Measurements from ENCODE around the gene OTUD1.

Gene OTUD1

DNA sequence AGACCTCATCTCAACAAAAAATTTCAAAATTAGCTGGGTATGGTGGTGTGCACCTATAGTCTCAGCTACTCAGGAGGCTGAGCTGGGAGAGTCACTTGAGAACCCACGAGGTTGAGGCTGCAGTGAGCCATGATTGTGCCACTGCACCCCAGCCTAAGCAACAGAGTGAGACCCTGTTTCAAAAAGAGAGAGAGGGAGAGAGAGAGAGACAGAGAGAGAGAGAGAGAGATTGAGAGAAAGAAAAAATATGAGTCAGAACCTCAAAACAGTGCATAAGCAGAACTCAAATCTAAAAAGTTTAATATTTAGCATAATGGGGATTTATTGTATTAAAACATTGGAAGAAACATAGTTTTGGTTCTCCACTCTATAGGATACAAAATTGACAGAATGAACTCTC, 17.5 kb upstream of the OTUD1 start:
- no peak for DNase-seq (ENCODE audit: low read depth)

DNA sequence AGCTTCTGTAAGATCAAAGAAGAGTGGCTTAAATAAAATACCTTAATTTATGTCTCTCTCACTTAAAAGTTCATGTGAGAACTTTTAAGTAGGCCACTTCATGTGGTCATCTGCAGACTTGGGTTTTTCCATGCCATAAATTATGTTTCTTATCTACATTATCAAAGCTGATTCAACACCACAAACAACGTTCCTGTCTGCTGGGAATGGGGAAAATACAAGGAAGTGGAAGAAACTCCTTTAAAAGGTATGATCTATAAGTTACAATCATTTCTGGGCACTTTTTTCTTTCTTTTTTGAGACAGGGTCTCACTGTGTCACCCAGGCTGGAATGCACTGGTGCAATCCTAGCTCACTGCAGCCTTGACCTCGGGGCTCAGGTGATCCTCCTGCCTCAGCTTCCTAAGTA, 16.9 kb upstream of the OTUD1 start:
- DNase-seq (ENCODE audit: low read depth), result peak; percentile 88

DNA sequence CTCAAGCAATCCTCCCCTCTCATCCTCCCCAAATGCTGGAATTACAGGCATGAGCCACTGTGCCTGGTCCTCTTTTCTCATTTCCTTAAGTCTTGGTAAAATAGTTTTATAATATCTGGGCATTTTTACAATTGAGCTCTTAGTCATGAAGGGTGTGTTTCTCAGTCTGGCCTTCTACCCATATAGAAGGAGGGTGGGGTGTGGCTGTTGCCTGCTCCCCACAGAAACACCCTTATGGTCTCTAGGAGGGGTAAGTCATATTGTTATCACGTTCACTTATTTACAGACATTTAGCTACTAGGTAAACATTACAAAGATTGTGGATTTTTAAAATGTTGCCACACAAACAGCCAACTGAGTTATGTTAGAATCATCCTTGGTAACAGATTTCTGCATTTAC, 6.7 kb upstream of the OTUD1 start:
- peak; percentile 10 for DNase-seq (ENCODE audit: low read depth)

DNA sequence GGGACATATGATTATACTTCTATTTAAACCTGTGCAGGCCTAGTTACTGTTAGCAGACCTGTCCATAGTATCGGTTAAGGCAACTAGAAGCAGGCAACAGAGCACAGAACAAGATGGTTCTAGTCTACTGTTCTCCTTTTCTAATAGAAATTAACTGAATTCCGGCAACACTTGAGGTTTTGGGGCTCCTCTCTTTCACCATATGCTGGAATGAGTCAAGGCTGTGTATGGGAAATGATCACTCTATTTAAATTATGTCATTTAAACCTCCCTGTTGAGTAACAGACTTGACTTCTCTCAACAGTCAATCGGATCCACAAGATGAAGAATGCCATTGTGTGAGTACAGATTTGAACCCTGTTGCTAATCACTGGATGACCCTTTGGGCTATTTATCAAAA, 6.2 kb upstream of the OTUD1 start:
- peak; percentile 46 for DNase-seq (ENCODE audit: low read depth)

DNA sequence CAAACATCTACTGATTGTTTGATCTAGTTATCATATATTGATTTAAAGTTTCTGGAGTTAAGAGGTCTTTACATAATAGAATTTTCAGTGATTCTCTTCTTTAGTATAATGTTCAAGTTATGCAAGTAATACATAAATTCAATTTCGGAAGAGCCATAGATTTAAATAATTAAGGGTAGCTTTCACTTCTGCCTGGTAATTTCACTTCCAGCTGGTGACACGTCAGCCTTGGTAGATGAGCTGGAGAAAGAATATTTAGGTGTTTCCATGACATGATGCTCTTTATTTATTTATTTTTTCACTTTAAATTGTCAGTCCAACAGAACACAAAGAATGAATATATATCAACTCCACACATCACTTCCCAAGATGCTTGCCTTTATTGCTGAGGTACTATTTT, 5.2 kb upstream of the OTUD1 start:
- DNase-seq (ENCODE audit: low read depth), result no peak

DNA sequence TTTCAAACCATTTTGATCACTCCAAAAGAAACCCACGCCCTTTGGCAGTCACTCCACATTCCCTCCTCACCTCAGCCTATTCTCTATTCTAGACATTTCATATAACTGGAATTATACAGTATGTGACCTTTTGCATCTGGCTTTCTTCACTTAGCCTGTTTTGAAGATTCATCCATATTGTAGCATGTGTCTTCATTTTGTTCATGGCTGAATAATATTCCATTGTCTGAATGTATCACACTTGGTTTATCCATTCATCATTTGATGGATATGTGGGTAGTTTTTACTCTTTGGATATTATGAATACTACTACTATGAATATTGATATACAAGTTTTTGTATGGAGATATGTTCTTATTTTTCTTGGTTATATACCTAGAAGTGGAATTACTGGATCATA, 3.5 kb upstream of the OTUD1 start:
- no peak for DNase-seq (ENCODE audit: low read depth)

DNA sequence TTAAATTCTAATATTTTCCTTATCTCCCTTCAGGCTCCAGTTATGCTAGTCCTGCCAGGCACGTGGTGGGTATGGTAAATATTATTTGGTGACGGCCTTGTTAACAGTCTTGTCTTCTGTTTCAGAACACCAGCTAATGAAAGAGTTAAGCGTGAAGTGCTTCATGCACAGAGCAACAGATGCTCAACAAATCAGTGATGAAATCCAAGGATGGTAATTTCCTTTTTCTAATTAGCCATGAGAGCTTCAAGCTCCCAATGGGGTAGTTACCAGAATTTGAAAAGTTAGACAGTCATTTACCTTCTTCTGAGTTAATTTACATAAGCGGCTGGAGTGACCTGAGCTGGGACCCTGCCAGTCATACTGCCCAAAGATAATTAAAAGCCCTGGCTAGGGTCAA, 1.9 kb upstream of the OTUD1 start:
- DNase-seq (ENCODE audit: low read depth), result no peak

DNA sequence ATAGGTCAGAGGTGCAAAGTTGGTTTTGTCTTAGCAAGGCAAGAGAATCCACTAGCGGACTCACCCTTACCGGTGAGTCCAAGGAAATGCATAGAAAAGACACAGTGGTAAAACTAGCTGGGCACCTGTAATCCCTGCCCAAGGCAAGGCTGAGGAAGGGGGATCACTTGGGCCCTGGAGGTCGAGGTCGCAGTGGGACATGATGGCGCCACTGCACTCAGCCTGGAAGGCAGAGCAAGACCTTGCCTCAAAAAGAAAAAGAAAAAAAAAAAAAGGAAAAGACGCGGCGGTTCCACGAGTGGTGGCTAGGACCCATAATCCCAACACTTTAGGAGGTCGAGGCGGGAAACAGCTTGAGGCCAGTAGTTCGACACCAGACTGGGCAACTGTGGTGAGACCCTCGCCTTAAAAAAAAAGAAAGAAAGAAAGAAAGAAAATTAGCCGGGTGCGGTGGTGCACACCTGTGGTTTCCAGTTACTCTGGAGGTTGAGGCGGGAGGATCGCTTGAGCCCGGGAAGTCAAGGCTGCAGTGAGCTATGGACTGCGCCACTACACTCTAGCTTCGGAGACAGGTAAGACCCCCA, 820 bp upstream of the OTUD1 start:
- no peak for DNase-seq (ENCODE audit: low read depth)

DNA sequence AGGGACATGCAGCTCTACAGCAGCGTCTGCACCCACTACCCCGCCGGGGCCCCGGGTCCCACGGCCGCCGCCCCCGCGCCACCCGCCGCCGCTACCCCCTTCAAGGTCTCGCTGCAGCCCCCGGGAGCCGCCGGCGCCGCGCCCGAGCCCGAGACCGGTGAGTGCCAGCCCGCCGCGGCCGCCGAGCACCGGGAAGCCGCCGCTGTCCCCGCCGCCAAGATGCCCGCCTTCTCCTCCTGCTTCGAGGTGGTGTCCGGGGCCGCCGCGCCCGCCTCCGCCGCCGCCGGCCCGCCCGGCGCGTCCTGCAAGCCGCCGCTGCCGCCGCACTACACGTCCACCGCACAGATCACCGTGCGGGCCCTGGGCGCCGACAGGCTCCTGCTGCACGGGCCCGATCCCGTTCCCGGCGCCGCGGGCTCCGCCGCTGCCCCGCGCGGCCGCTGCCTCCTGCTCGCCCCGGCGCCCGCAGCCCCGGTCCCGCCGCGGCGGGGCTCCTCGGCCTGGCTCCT, 631 bp downstream of the OTUD1 start:
- DNase-seq (ENCODE audit: low read depth), result no peak

DNA sequence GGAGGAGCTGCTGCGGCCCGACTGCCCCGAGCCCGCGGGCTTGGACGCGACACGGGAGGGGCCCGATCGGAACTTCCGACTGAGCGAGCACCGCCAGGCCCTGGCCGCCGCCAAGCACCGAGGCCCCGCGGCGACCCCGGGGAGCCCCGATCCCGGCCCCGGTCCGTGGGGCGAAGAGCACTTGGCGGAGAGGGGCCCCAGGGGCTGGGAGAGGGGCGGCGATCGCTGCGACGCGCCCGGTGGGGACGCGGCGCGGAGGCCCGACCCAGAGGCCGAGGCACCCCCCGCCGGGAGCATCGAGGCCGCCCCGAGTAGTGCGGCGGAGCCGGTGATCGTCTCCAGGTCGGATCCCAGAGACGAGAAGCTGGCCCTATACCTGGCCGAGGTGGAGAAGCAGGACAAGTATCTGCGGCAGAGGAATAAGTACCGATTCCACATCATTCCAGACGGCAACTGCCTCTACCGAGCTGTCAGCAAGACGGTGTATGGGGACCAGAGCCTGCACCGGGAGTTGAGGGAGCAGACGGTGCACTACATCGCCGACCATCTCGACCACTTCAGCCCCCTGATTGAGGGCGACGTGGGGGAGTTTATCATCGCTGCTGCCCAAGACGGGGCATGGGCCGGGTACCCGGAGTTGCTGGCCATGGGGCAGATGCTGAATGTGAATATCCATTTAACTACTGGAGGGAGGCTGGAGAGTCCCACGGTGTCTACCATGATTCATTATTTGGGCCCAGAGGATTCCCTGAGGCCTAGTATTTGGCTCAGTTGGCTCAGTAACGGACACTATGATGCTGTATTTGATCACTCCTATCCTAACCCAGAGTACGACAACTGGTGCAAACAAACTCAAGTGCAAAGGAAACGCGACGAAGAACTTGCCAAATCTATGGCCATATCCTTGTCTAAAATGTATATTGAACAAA, 1.4 kb downstream of the OTUD1 start:
- DNase-seq (ENCODE audit: low read depth), result peak; percentile 17

DNA sequence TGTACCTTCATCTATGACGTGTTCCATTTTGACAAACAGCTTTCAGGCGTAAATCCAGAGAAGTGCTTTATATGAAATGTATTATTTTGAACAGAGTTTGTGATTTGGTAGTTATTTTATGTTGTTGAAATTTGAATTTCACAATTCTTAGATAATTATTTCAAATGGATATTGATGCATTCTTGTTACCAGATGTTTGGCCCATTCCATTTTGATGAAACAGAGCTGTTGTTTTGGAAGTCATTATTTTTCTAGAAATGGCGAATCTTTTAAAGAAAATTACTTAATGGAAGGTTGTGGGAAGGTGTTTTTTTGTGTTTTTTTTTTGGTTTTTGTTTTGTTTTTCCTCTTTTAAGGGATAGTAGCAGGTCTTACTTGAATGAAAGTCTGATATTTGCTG, 2.4 kb downstream of the OTUD1 start:
- no peak for DNase-seq (ENCODE audit: low read depth)

DNA sequence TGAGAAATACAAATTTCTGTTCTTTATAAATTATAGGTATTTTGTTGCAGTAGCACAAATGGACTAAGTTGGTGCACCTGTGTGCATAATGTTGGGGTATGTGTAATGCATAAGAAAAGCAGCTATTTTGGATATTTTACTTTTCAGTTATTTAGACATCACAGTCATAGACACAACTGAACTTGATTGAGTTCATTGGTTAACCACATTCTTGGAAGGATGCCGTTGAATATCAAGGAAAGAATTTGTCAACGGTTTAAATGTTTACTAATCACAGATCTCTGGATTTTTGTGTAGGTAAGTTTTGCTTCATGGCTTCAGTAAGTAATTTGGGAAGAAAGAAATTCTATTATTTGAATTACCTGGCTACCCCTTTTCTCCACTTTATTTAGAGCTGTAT, 4.1 kb downstream of the OTUD1 start:
- peak; percentile 81 for DNase-seq (ENCODE audit: low read depth)

DNA sequence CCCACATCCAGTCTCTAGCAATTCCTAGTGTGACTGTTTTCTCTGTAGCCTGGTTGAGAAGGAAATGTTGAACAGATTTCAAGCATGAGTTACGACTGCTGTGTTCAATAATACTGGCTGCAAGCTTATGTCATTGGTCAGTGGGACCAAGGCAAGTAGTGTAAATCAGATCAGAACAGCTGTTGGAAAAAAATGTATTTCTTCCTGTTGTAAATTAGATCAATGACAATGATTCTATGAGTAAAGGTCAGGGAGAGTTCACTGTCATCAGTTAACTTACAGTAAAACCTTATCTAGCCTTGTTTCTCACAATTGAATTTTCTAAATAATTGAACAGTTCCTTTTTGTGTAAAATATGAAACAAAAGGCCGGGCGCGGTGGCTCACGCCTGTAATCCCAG, 6.7 kb downstream of the OTUD1 start:
- no peak for DNase-seq (ENCODE audit: low read depth)

DNA sequence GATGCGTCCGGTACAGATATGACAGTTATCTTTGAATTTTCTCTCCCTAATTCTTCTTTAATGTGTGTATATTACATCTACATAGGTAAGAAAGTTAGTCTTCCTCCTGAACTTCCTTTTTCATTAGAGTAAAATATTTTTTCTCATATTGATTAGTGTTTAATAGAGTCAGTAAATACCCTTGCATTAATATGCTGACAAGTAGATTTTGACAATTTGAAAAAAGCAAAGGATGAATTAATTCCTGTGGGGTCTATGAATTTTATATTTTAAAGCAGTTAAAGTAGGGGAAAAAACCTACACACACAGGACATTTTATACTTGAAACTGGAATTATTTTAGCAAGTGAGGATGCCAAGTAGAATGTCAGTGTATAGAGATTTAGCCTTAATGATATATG, 9.4 kb downstream of the OTUD1 start:
- no peak for DNase-seq (ENCODE audit: low read depth)

DNA sequence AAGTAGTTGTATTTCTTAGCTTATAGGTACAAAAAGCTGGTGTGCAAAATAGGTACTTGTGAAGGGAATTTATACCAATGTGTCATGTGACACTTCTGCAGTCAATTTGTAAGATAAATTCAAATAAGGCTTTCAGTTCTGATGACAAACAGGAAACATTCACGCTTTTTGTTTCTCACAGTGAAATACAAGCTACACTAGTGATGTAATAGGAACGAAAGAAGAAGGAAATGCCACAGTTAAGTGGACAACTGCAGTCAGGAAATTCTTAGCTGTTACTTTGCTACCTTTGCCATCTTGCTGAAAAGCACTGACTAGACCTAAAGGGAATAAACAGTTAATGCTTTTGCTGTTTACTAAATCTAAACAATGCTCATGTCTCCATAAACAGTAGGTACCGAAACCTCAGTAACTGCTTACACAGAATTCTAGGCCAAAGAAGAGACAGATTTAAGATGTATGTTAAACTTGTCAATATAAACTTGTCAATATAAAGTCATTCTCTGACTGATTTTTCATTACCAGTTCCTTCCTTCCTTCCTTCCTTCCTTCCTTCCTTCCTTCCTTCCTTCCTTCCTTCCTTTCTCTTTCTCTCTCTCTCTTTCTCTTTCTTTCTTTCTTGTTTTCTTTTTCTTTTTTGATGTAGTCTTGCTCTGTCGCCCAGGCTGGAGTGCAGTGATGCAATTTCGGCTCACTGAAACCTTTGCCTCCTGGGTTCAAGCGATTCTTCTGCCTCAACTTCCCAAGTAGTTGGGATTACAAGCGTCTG, 10.1 kb downstream of the OTUD1 start:
- no peak for DNase-seq (ENCODE audit: low read depth)

DNA sequence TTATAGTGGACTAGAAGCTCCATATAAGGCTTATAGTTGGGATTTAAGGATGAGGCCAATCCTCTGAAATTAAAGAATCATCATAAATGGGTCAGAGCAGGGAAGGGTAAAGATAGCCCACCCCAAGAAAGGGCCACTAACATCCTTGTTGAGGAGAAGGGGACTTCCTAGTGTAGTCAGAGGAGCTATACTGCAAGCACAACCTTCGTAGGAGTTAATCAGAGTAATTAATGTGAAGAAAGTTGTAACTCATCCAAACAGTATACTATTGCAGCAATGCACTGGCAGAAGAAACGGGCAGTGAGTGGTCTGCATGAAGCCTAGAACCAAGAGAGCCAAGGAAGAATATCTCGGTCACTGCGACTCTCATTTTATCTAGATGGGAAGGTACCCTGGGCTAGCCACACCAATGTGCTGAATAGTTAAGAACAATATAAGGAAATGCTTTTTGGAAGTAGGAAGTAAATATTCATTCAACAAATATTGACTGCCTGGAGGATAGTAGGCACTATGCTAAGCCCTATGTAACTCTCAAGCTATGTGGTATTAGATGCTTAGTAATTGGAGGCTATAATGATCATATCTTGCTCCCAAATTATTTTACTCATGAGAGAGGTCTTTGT, 13.3 kb downstream of the OTUD1 start:
- DNase-seq (ENCODE audit: low read depth), result no peak

DNA sequence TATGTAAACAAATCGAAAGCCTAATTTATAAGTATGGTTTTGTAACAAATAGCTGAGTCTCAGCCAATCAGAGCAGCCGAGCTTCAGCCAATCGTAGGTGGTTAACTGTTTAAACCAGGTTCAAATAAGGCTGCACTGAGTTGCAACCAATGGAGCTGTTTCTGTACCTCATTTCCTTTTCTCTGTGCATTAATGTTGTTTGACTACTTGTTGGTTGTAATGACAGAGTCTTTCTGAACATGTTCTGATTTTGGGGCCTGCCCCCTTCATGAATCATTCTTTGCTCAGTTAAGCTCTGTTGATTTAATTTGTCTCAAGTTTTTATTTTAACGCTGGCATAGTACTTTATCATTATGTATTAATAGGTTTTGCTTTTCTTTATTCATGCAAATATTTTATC, 14.6 kb downstream of the OTUD1 start:
- no peak for DNase-seq (ENCODE audit: low read depth)

DNA sequence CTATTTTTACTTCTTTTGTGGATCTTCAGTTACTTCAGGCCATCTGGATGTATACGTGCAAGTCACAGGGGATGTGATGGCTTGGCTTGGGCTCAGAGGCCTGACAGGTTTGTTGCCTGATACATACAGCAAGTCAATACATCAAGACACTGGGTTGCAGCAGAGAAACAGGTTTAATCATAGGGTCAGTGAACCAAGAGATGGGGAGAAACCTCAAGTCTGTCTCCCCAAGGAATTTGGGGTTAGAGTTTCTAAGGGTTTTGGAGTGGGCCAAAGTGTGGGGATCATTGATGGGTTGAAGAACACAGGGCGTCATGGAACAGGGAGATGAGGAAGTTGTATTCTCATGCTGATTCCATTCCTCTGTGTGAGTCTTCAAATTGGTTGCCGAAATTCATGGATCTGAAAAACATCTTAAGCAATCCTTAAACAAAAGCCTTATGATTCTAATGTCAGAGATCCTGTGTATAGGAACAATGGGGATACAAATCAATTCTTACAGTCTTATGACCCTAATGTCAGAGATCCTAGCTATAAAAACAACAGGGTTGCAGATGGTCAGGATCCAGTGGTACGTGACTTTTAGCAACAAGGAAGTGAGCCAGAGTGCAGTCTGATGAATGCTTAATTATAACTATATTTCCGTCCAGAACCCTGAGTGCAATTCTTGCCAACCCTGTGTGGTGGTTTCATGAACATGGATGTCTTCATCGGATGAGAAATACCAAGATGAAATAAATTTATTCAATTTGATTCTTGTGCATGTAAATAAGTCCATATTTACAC, 18.9 kb downstream of the OTUD1 start:
- DNase-seq (ENCODE audit: low read depth), result no peak

DNA sequence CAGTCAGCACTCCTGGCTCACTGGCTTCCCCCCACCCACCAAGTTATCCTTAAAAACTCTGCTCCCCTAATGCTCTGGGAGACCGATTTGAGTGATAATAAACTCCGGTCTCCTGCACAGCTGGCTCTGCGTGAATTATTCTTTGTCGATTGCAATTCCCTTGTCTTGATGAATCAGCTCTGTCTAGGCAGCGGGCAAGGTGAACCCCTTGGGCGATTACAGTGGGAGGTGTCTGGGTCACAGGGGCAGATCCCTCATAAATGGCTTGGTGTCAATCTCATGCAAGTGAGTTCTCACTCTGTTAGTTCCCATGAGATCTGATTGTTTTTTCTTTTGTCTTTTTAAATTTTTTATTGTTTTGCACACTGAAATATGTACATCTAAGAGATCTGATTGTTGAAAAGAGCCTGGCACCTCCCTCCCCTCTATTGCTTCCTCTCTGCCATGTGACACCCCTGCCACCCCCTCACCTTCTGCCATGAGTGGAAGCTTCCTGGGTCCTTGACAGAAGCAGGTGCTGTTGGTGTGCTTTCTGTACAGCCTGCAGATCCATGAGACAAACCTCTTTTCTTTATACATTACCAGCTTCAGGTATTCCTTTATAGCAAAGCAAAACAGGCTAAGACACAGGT, 20.5 kb downstream of the OTUD1 start:
- DNase-seq (ENCODE audit: low read depth), result no peak

DNA sequence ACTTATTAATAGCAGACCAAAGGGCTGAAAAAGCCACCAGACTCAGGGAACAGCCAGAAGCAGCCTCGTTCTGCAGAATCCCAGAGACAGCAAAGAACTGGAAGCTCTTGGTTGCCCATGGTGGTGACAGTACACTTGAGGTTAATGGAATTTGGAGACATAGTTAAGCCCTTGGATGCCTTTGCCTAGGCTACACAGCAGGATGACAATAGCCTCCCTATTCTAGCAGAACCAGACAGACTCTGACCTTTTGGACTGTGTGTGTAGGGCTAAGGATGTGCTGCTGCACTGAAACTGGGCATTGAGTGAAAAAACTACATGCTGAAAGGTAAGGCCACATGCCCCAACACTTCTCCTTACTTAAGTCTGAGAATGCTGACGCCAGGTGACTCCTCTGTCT, 22.7 kb downstream of the OTUD1 start:
- DNase-seq (ENCODE audit: low read depth), result no peak

DNA sequence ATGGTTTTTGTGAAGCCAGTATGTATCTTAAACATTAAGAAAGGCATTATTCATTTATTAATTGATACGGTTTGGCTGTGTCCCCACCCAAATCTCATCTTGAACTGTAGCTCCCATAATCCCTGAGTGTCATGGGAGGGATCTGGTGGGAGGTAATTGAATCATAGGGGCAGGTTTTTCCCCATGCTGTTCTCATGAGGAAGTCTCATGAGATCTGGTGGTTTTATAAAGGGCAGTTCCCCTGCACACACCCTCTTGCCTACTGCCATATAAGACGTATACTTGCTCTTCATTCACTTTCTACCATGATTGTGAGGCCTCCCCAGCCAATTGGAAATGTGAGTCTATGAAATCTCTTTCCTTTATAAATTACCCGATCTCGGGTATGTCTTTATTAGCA, 28.1 kb downstream of the OTUD1 start:
- no peak for DNase-seq (ENCODE audit: low read depth)

Measured in amniotic epithelial cell (primary cell).